Fibroblast of skin of abdomen (primary cell): ENCODE data around the gene ARHGEF7.

Experiments used
- DNase-seq: peaks from one replicate; pipeline ENCODE4 v3.0.0-alpha.2; 2013

The ARHGEF7 gene

GRCh38 chr13:111326621-111326965 is 211.5 kb downstream of the ARHGEF7 start:
- DNase-seq = no peak

GRCh38 chr13:111326981-111327642 is 212.0 kb downstream of the ARHGEF7 start:
- no peak for DNase-seq

- no peak for DNase-seq
Measured at GRCh38 chr13:111327730-111328573, 212.8 kb downstream of the ARHGEF7 start.

GRCh38 chr13:111328574-111329410 is 213.7 kb downstream of the ARHGEF7 start:
- no peak for DNase-seq

- no peak for DNase-seq
Measured at GRCh38 chr13:111329641-111330040, 214.5 kb downstream of the ARHGEF7 start.

GRCh38 chr13:111330066-111330610 is 215.0 kb downstream of the ARHGEF7 start:
- DNase-seq = no peak

- no peak for DNase-seq
Measured at GRCh38 chr13:111335298-111335697, 220.2 kb downstream of the ARHGEF7 start.

- DNase-seq = peak; percentile 69
Measured at GRCh38 chr13:111336666-111337065, 221.6 kb downstream of the ARHGEF7 start.

GRCh38 chr13:111337206-111337605 is 222.1 kb downstream of the ARHGEF7 start:
- DNase-seq = peak; percentile 96

GRCh38 chr13:111337741-111338140 is 222.6 kb downstream of the ARHGEF7 start:
- DNase-seq = peak; percentile 24

- no peak for DNase-seq
Measured at GRCh38 chr13:111338841-111339240, 223.7 kb downstream of the ARHGEF7 start.

GRCh38 chr13:111339366-111340143 is 224.4 kb downstream of the ARHGEF7 start:
- DNase-seq = no peak

- DNase-seq = no peak
Measured at GRCh38 chr13:111341886-111342285, 226.8 kb downstream of the ARHGEF7 start.

GRCh38 chr13:111342721-111343120 is 227.6 kb downstream of the ARHGEF7 start:
- no peak for DNase-seq

- DNase-seq = no peak
Measured at GRCh38 chr13:111343186-111343805, 228.2 kb downstream of the ARHGEF7 start.

- DNase-seq = peak; percentile 82
Measured at GRCh38 chr13:111344471-111345191, 229.5 kb downstream of the ARHGEF7 start.

- no peak for DNase-seq
Measured at GRCh38 chr13:111345682-111346081, 230.6 kb downstream of the ARHGEF7 start.

- no peak for DNase-seq
Measured at GRCh38 chr13:111346101-111346680, 231.1 kb downstream of the ARHGEF7 start.

GRCh38 chr13:111347438-111347837 is 232.3 kb downstream of the ARHGEF7 start:
- DNase-seq = no peak

GRCh38 chr13:111353508-111353907 is 238.4 kb downstream of the ARHGEF7 start:
- no peak for DNase-seq
